Fibroblast of skin of left biceps (primary cell): ENCODE measurements around the gene RAB29.

ENCODE experiments used
- DNase-seq, 2 experiments: peaks; one replicate each; pipeline ENCODE4 v3.0.0-alpha.2; 2013; ENCODE audit warnings: low read depth in 2 of 2

Gene RAB29

DNA sequence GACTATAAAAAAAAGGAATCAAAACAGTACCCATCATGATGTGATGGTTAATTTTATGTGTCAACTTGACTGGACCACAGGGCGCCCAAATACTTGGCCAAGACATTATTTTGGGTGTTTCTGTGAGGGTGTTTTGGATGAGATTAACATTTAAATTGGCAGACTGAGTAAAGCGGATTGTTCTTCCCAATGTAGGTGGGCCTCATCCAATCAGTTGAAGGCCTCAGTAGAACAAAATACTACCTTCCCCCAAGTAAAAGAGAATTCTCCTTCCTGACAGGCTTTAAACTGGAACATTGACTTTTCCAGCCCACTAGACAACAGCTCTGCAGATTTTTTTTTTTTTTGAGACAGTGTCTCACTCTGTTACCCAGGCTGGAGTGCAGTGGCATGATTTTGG is 10.7 kb downstream of the RAB29 start:
- no peak for DNase-seq

DNA sequence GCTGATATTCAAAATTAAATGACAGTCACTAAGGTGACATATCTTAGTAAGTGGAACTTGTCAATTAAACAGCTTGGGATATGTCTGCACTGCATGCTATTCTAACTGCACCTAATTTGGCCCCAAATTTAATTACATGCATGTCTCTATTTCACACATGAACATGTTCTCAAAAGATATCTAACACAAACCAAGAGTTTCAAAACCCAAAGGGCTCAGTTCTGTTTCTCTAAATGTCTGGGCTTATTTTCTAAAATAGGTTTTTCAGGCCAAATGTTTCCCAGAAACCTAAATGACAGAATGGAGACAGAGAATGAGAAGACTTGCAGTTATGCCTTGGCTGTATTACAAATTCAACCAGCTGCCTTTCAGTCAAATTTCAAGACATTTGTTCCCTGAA is 11.3 kb downstream of the RAB29 start:
- no peak for DNase-seq

DNA sequence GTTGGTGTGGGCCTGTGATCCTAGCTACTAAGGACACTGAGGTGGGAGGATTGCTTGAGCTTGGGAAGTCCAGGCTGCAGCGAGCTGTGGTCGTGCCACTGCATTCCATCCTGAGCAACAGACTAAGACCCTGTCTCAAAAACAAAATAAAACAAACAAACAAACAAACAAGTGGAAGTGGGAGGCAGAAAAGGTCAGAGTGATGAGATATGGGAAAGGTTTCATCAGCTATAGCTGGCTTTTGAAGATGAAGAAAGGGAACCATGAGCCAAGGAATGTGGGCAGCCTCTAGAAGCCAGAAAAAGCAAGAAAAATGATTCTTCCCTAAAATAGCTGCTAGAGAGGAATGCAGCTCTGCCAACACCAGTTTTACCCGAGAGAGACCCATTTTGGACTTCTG is 14.7 kb downstream of the RAB29 start:
- no peak for DNase-seq

DNA sequence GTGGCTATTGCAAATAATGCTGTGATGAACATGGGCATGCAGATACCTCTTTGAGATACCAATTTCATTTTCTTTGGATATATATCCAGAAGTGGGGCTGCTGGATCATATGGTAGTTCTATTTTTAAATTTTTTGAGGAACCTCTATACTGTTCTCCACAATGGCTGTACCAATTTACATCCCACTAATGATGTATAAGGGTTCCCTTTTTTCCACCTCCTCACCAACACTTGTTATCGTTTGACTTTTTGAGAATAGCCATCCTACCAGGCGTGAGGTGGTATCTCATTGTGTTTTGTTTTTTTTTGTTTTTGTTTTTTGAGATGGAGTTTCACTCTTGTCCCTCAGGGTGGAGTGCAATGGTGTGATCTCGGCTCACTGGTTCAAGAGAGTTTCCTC is 18.7 kb downstream of the RAB29 start:
- no peak for DNase-seq

DNA sequence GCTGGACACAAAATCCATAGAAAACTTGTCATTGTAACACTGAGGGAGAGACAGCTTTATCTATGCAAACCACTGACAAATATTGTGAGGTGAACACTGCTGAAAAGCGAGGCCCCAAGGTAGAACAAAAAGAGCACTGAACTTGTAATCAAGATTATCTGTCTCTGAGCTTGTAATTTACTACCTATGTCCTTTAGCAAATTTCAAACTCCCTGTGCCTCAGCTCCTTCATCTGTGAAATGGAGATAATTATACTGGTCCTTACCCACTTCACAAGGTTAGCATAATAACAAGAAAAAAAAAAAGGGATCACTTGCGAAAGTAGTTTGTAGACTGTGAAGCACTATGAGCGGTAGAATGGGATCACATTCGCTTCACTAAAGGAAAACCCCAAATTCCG is 20.4 kb downstream of the RAB29 start:
- DNase-seq: no peak

DNA sequence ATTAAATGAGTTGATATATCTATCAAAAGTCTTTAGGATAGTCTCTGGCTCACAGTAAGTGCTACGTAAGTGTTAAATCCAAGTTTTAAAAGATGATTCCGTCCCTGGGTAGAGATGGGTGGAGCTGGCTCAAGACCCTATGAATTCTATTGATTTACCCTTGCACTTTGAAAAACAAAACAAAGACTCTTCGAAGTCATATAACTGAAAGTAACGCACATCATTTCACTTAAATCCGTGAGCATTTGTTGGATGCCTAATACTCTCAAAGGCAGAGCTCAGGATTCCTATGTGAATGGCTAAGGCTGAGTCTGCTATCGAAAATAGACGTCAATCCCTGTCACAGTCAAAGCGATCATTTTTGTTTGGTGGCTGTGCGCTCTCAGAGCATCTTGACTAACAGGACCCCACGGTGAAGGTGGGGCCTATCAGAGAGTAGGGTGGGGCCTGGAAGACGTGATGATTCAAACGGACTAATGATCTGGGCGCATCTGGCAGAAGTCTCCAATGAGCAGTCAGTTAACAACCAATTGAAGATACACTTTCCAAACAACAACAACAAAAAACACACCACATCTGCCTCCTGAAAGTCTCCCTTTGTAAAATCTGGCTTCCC is 24.1 kb downstream of the RAB29 start:
- DNase-seq: no peak

DNA sequence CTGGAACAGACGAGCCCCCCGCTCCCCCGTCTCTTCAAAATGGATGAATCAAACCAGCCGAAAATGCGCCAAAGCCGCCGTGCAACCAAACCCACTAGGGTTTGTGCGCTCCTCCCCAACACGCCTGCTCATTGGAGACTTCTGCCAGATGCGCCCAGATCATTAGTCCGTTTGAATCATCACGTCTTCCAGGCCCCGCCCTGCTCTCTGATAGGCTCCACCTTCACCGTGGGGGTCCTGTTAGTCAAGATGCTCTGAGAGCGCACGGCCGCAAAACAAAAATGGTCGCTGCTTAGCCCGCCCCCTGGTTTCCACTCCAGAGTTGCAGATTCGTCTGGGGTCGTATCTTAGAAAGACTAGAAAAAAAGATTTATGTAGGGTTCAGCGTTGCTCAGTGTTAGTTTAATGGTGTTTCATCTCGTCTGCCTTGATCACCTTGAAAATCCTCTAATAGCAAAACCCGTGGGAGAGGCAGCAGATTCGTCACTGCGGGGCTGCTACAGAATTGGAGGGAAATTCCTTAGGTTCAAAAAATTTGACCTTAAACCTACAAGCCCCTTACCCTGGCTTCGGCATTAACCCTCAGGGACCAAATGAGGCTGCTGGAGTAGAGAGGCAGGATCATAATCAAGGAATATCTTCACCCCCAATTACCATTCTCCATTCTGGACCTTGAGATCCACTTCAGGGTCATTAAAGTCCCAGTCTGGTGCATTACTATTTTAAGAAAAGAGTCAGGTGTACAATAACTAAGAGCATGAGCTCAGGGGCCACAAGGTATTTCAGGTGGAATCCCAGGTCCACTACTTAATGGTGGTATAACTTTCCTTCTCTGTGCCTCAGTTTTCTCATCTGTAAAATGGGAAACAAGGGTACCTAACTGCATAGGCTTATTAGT is 24.9 kb downstream of the RAB29 start, which contains the start of gene NUCKS1:
NUCKS1 (minus strand) TSS at position 45 of the 898 bp plus-strand sequence. CDS start 209 bp downstream, outside the sequence.
- DNase-seq: peak; percentile 99

DNA sequence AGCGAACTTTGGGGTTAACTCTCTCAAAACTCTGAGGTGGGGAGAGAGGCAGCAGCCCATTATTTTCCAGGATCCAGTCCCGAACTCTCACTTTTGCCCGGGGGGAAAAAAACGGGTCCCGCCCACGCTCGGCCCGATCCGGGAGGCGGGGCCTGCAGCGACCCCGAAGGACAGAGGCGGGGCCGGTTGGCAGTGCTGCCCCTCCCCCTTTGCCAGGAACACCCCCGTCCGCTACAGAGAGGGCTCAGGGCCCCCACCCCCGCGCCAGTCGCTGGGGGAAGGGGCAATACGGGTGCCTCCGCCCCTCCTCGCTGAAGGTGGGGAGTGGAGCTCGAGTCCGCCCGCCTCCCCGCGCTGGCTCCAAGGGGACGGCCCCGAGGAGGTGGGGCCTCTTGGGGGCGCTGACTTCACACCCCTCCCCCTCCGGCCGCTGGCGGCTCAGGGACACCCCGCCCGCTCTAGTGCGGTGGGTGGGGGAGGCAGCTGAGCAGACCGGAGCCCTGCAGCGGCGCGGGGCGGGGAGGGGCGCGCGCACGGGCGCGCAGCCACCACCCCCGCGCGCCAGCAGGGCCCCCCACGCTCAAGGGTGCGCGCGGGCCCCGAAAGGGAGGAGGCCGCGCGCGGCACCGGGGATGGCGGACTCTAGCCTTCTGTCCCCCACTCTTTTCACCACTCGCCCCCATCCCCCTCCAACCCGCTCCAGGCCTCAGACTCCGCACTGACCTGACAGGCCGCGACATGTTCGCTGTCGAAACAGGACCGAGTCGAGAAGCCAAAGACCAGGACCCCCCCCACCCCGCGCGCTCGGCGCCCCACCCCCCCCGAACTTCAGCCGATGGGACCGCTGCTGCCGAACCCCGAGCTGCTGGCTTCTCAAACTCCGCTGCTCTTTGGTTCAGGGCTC is 25.8 kb downstream of the RAB29 start:
- peak; percentile 92 to 93 for DNase-seq

- peak; percentile 55 to 65 for DNase-seq
Measured at GRCh38 chr1:205748403-205749233, 26.7 kb downstream of the RAB29 start.

- no peak for DNase-seq
Measured at GRCh38 chr1:205746757-205747412, 28.4 kb downstream of the RAB29 start.

- DNase-seq: no peak
Measured at GRCh38 chr1:205744403-205744802, 30.9 kb downstream of the RAB29 start.

GRCh38 chr1:205743977-205744376 is 31.3 kb downstream of the RAB29 start:
- no peak for DNase-seq

- DNase-seq: no peak
Measured at GRCh38 chr1:205741681-205742080, 33.6 kb downstream of the RAB29 start.

DNA sequence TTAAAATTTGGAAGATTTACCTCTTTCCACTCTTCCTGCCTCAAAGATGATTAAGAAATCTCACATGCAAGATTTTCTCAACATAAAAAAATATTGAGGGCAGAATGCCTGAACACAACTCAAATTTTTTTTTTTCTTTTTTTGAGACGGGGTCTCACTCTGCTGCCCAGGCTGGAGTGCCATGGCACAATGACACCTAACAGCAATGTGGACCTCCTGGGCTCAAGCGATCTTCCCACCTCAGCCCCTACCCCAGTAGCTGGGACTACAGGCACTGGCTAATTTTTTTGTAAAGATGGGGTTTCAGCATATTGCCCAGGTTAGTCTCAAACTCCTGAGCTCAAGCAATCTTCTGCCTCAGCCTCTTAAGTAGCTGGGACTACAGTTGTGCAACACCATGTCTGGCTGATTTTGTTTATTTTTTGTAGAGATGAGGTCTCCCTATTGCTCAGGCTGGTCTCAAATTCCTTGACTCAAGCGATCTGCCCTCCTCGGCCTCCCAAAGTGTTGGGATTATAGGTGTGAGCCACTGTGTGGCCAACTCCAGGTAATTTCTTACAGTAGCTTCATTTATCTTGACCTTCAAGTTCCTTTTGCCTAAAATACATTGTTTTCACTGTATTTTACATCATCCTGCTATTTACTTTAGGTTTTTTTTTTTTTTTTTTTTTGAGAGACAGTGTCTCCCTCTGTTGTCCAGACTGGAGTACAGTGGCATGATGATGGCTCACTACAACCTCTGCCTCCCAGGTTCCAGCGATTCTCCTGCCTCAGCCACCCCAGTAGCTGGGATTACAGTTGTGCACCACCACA is 35.7 kb downstream of the RAB29 start:
- no peak for DNase-seq

DNA sequence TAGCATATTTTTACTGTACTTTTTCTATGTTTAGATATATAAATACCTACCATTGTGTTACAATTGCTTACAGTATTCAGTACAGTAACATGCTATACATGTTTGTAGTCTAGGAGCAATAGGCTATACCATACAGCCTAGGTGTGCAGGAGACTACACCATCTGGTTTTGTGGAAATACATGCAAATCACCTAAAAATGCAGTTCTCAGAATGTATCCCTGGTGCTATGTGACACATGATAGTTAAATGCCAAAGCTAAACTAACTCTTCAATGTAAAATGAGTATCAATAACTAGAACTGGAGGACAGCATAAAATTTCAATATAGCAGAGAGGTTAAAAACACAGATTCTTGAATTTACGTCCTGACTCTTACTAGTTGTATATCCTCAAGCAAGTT is 40.1 kb downstream of the RAB29 start:
- DNase-seq: no peak

DNA sequence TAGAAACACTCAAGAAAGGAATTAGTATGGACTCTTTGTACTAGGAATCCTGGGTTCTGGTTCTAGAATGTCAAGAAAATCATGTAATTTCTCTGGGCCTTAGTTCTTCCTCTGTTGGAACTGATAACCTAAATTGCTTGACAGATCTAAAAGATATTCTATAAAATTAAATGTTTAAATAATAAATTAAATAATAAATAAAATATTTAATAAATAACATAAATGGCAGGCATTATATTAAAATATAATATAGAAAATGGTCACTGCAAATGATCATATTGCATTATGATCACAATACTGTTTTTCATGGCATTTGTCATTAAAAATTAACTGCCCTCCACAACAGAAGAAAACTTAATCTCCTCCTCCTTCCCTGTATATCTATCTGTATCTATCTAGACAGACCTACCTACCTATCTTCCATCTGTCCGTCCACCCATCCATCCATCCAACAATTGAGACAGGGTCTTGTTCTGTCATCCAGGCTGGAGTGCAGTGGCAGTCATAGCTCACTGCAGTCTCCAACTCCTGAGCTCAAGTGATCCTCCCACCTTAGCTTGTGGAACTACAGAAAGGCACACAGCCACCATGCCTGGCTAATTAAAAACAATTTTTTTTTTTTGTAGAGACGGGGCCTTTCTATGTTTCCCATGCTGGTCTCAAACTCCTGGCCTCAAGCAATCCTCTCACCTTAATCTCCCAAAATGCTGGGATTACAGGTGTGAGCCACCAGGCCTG is 41.7 kb downstream of the RAB29 start:
- DNase-seq: no peak

- DNase-seq: no peak
Measured at GRCh38 chr1:205729945-205730610, 45.2 kb downstream of the RAB29 start.

- no peak for DNase-seq
Measured at GRCh38 chr1:205726619-205727125, 48.6 kb downstream of the RAB29 start.
